ENCODE measurements around the gene NDC1. TPM values are rescaled to one million over a fixed set of nuclear protein-coding genes. Genes with fewer than 3 reads are reported as not detected.

Gene NDC1
- total RNA-seq, 1 donor: 12.7 TPM

- Histone ChIP-seq H2AFZ (ENCODE audit: low read length) (no peak overlapping the region), H3K27ac (ENCODE audit: low read depth, low read length) (no peak overlapping the region), H3K9me3 (ENCODE audit: low read depth, low read length) (no peaks in the 10 kb centered on the region), H3K4me2 (ENCODE audit: insufficient read depth, low read length) (no peak overlapping the region), H3K4me3 (ENCODE audit: insufficient read depth, low read length) (no peak overlapping the region), H4K20me1 (ENCODE audit: insufficient read depth, low read length) (no peaks in the 10 kb centered on the region), H3K79me2 (ENCODE audit: insufficient read depth, low read length) (peaks cover 56% of the 10 kb centered on the region), H3K4me1 (ENCODE audit: insufficient read depth, low read length) (peaks cover 36% of the 10 kb centered on the region), H3K27me3 (ENCODE audit: insufficient read depth, low read length) (no peaks in the 10 kb centered on the region), H3K36me3 (ENCODE audit: insufficient read depth, low read length) (no peaks in the 10 kb centered on the region)
- TF ChIP-seq CTCF (IDR thresholded peaks at IDR 0.05; ENCODE audit: extremely low read depth, low read depth, low read length): no peak
- DNase-seq (ENCODE audit: insufficient read length, low spot score, missing footprints): no peak
Measured at GRCh38 chr1:53728196-53728595, 109.9 kb downstream of the NDC1 start.

GRCh38 chr1:53727461-53728092 lies 110.5 kb downstream of the NDC1 start:
- H3K4me3 ChIP-seq (ENCODE audit: insufficient read depth, low read length): no peak overlapping the region
- peak; percentile 49 for DNase-seq (ENCODE audit: insufficient read length, low spot score, missing footprints)
- H3K4me2 ChIP-seq (ENCODE audit: insufficient read depth, low read length): no peak overlapping the region
- H3K9me3 ChIP-seq (ENCODE audit: low read depth, low read length): no peaks in the 10 kb centered on the region
- no peaks in the 10 kb centered on the region for H4K20me1 ChIP-seq (ENCODE audit: insufficient read depth, low read length)
- peaks cover 32% of the 10 kb centered on the region for H3K4me1 ChIP-seq (ENCODE audit: insufficient read depth, low read length)
- peaks cover 56% of the 10 kb centered on the region for H3K79me2 ChIP-seq (ENCODE audit: insufficient read depth, low read length)
- H3K36me3 ChIP-seq (ENCODE audit: insufficient read depth, low read length): no peaks in the 10 kb centered on the region
- TF ChIP-seq CTCF (IDR thresholded peaks at IDR 0.05; ENCODE audit: extremely low read depth, low read depth, low read length): no peak
- H3K27me3 ChIP-seq (ENCODE audit: insufficient read depth, low read length): no peaks in the 10 kb centered on the region
- H3K27ac ChIP-seq (ENCODE audit: low read depth, low read length): no peak overlapping the region
- no peak overlapping the region for H2AFZ ChIP-seq (ENCODE audit: low read length)

GRCh38 chr1:53726009-53726600 lies 112.0 kb downstream of the NDC1 start:
- peaks cover 30% of the 10 kb centered on the region for H3K4me1 ChIP-seq (ENCODE audit: insufficient read depth, low read length)
- no peak overlapping the region for H3K4me2 ChIP-seq (ENCODE audit: insufficient read depth, low read length)
- peaks cover 52% of the 10 kb centered on the region for H3K79me2 ChIP-seq (ENCODE audit: insufficient read depth, low read length)
- no peak for TF ChIP-seq CTCF (IDR thresholded peaks at IDR 0.05; ENCODE audit: extremely low read depth, low read depth, low read length)
- H3K27ac ChIP-seq (ENCODE audit: low read depth, low read length): no peak overlapping the region
- H3K9me3 ChIP-seq (ENCODE audit: low read depth, low read length): no peaks in the 10 kb centered on the region
- no peaks in the 10 kb centered on the region for H3K27me3 ChIP-seq (ENCODE audit: insufficient read depth, low read length)
- H4K20me1 ChIP-seq (ENCODE audit: insufficient read depth, low read length): no peaks in the 10 kb centered on the region
- peak; percentile 62 for DNase-seq (ENCODE audit: insufficient read length, low spot score, missing footprints)
- no peaks in the 10 kb centered on the region for H3K36me3 ChIP-seq (ENCODE audit: insufficient read depth, low read length)
- no peak overlapping the region for H3K4me3 ChIP-seq (ENCODE audit: insufficient read depth, low read length)
- H2AFZ ChIP-seq (ENCODE audit: low read length): no peak overlapping the region

DNA sequence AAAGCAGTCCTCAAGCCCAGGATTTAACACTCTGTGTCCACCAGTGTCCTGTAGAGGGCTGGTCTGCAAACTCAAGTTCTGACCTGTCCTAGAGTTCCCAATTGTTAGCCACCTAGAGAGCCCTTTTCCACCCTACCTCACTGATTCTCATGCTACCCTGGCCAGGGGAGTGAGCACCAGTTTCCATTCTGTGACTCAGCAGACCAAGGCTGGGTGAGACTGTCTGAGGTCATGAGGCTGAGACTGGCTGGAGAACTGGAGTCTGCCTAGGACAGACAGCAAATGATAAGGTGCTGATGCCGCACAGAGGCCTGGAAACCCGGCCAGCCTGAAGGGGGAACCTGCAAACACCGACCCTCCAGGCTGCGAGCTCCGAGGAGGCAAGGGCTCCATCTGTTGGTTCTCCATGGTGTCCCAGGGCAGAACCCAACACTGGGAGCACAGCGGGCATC lies 112.8 kb downstream of the NDC1 start:
- TF ChIP-seq CTCF (IDR thresholded peaks at IDR 0.05; ENCODE audit: extremely low read depth, low read depth, low read length): no peak
- DNase-seq (ENCODE audit: insufficient read length, low spot score, missing footprints): peak; percentile 77
- Histone ChIP-seq H3K4me3 (ENCODE audit: insufficient read depth, low read length) (no peak overlapping the region), H3K4me2 (ENCODE audit: insufficient read depth, low read length) (no peak overlapping the region), H3K9me3 (ENCODE audit: low read depth, low read length) (no peaks in the 10 kb centered on the region), H3K4me1 (ENCODE audit: insufficient read depth, low read length) (peaks cover 21% of the 10 kb centered on the region), H3K27me3 (ENCODE audit: insufficient read depth, low read length) (no peaks in the 10 kb centered on the region), H3K27ac (ENCODE audit: low read depth, low read length) (no peak overlapping the region), H2AFZ (ENCODE audit: low read length) (no peak overlapping the region), H3K79me2 (ENCODE audit: insufficient read depth, low read length) (peaks cover 44% of the 10 kb centered on the region), H3K36me3 (ENCODE audit: insufficient read depth, low read length) (no peaks in the 10 kb centered on the region), H4K20me1 (ENCODE audit: insufficient read depth, low read length) (no peaks in the 10 kb centered on the region)

Data from osteoblast (primary cell).